M059J (cell line): Measurements from ENCODE around the gene JAK1. TPM values are rescaled to one million over a fixed set of nuclear protein-coding genes. Genes with fewer than 3 reads are reported as not detected.

Experiments used
- total RNA-seq: library from RNA; depleted of rRNA; stranded (reverse); fragments of >200 nt; shearing (Covaris generic); gene quantifications from 2 replicates; pipeline ENCODE4 v1.2.3, GENCODE V29; 2014; rRNA removed

The JAK1 gene
- total RNA-seq, 1 experiment from 2014 or later = 90.9 TPM

Other genes starting within 250 kb of the JAK1 start
- gene RAVER2, start 221.5 kb downstream of the JAK1 start, total RNA-seq = 2.3 and 2.4 TPM in 2 replicates
- 36.2 and 49.0 TPM in 2 replicates for gene AK4, start 181.7 kb upstream of the JAK1 start, total RNA-seq